Measurements from ENCODE around the gene MLLT3. TPM values are rescaled to one million over a fixed set of nuclear protein-coding genes. Genes with fewer than 3 reads are reported as not detected.

Gene MLLT3
- polyA plus RNA-seq, 1 donor = 32.4 TPM

DNA sequence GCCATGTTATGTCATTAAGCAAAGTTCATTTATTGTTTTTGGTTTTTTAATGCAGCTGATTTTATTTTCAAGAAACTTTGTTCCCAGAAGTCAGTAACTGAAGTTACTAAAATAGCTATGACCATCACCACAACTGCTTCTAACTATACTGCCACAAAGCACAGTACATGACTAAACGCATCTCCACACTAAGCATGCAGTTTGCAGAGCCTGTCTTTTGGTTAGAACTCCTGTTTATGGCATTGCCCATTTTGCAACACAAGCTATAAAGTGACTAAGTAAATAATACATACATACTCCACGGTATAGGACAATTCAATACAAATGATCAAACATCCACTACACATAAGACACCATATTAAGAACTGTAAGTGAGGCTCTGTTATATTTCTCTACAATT, 109.7 kb downstream of the MLLT3 start:
- no peak for DNase-seq

DNA sequence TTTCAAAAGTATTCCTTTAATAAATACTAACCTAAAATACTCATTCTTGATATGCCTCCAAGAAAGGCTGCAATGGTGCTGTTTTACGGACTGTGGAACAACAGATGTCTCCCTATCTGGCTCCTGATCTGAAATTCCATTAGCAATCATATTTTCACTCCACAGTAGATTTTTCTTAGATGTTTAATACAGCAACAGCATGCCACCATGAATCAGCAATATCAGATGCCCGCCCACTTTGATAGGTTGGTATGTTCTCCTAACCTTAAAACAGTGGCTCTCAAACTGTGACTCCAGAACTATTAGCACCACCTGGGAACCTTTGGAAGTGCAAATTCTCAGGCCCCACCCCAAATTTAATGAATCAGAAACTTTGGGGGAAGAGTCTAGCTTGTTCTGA, 110.2 kb downstream of the MLLT3 start:
- DNase-seq = no peak

DNA sequence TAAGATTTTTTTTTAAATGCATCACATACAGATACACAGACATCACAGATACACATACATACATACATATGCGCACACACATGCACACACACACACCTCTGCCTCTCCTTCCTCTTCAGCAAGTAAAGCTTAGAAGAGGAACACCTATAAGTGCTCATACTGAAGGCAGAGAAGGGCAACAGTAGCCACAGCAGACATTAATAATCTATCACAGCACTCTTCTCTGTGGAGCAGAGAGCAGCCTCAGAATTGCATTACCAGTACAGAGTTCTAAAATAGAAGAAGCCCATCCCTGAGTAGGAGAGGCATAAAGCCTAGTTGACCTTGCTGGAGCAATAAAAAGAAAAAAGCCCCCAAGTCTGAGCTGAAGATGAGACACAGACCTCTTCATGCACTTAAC, 110.6 kb downstream of the MLLT3 start:
- DNase-seq = no peak

DNA sequence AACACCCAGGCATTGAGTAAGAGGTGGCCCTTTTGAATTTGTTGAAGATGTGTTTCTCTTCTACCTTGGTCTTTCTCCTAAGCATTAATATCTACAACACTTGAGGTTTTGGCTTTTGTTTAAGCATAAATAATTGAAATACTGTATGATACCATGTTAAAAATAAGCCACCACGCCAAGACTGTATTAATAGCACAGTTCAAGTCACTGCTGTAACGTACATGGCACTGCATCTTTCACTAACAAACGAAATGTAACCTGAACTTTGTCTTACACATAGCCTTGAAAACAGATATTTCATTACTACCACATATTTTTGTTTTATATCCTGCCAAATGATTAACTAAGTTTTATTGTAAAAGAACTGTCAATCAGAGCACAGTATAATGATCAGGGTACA, 112.8 kb downstream of the MLLT3 start:
- no peak for DNase-seq

DNA sequence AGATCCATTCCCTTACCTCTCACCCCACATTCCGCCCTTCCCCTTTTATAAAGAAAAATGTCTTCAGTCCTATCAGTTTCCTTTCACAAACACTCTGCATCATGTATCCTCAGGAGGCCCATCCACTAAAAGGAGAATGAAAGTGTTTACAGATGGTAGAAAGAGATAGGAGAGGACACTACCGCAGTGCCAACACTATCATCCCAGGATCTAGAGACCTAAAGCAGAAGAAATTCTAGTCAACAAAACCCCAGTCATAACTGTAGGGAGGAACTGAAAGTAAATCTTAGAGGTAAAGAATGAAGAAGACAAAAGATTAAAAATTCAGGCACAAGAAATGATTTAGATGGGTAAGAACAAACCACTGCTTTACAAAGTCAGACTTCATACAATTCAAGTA, 114.1 kb downstream of the MLLT3 start:
- no peak for DNase-seq

DNA sequence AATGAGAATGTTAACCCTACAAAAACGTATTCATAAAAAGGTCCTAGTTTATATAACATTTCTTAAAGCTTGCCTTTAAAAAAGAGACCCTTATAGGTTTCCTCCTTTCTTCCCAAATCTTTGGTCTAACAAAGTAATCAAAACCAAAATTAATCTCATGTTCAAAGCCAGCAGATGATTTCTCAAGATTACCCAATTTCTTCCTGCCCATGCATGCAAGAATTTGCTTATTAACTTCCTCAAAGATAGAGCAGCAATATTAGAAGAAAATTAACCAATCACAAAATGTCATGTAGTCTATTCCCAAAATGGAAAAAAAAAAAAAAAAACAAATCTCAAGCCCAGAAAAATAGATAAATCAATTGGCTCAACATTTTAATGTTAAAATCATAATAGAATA, 114.9 kb downstream of the MLLT3 start:
- DNase-seq = no peak

DNA sequence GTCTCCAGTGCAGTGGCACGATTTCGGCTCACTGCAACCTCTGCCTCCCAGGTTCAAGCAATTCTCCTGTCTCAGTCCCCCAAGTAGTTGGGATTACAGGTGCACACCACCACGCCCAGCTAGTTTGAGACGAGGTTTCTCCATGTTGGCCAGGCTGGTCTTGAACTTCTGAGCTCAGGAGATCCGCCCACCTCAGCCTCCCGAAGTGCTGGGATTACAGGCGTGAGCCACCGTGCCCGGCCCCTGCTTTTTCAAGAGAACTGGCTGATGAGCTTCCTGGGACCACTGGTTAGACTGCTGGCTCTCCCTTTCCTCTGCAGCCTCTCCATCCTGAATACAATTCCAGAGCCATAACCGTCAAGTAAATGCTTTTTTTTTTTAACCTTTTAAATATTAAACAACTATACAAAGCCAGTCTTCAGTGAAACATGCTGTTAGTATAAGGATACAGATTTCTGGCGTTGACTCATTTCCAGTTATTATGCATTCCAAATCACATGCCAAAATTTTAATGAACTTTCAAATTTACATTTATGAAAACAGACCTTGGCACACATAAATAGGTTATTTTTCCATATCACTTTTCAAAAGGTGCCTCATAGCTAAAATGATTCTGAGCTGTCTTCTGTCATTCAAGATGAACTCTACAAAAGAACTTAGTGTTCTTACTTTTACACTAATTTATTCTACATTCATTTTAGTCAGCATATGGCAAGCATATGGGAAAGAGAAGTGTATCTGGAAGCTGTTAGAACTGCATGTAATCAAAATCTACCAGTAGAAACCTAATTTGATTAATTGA, 116.0 kb downstream of the MLLT3 start:
- no peak for DNase-seq

DNA sequence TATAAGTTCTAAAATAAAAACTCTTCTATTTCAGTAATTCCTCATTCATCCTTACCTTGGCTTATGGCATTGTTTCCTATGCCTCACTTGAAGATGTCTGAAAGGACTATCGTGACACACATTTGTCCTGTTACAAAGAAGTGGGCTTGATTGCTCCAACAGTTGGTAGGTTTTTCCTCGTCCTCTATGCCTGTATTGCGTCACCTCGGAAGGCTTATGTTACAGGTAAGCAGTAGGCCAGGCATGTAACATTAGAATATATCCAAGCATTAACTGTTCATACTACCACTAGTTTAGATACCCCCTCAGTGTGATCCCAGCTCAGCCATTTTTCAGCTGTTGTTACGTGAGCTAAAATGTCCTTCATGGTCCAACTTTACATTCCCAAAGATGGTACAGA, 116.7 kb downstream of the MLLT3 start:
- no peak for DNase-seq

DNA sequence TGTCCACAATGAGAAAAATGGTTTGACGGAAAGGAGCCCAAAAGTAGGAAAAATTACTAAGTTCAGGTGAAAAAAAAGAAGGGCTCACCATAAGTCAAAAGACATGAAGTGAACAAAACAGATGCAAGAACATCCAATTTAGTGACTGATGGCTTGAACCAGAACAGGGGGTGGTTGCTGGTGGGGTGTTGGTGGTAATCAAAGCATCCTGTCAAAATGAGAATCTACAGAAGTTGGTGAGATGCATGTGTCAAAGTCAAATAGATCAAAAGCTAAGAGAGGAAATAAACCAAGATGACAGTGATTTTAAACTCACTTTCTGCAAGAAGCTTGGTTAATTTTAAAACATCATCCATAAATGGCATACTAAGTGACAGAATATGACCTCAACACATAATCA, 117.4 kb downstream of the MLLT3 start:
- no peak for DNase-seq

DNA sequence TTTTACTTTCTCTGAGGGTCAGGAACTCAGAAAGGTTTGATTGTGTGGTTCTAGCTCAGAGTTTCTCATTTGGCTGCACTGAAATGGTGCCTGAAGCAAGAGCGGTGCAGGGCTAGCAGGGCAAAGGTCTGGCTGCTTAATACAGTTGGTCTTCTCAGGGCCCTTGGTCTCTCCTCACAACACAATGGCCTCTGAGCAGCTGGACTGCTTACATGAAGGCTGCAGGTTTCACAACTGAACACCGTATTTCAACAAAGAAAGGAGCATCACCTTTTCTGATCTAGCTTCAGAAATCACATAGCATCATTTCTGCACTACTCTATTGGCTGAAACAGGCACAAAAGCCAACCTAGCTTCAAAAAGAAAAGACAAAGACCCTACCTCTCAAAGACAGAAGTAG, 122.2 kb downstream of the MLLT3 start:
- DNase-seq = no peak

DNA sequence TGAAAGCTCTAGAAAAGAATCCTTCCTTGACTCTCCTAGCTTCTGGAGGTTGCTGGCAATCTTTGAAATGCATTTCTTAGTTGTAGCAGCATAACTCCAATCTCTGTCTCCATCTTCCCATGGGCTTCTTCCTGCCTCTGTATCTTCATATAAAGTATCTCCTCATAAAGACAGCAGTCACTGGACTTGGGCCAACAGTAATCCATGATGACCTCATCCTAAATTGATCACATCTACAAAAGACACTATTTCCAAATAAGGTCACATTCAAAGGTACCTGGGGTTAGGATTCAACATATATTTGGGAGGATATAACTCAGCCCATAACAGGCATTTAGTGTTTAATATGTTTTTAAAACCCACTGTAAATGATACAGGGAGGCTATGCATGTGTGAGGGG, 123.3 kb downstream of the MLLT3 start:
- DNase-seq = no peak

DNA sequence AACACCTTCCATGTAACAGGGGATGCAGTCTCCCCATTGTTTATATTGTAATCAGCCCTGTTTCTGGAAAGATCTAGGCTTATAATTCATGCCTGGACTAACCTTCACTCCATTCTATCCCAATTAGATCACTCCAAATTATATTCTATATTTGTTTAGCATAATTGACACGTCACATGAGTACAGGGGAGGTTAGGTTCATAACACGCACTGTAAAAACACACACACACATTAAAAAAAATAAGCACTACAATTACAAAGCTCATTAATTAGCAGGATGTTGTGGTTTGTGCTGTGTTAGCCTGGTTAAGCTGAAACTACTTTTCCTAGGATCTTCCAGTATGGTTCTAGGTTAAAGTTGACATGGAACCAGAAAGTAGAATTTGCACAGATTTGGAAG, 126.0 kb downstream of the MLLT3 start:
- no peak for DNase-seq

DNA sequence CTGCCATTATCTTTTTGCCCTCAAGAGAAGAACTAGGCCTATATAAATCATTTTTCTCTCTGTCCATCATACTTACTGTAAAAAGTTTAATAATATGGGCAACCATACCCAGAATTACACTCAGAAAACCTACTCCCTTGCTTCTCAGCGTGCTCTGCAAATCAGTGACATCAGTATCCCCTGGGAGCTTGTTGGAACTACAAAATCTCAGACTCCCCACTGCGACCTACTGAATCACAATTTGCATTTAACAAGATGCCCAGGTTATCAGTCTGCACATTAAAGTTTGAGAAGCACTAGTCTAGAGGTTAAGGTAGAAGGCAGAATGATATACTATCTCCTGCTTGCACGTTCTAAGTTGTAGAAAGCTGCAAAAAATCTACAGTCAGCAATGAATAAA, 127.2 kb downstream of the MLLT3 start:
- no peak for DNase-seq

DNA sequence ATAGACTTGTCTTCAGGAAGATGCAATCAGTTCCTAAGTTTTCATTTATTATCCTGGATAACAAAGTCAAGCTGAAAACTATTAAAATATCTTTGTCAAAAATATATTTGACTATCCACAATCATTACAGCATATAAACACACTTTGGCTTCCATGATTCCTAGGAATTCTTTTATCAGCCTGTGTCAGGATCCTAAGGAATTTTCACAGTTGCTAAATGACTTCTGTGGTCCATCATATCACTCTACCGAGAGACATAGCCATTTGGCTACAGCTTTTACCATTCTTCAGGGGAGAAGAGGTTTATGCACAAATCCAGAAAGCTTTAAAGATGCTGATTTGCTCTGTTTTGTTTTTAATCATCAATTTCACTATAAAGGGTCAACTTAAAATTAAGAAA, 128.3 kb downstream of the MLLT3 start:
- no peak for DNase-seq

DNA sequence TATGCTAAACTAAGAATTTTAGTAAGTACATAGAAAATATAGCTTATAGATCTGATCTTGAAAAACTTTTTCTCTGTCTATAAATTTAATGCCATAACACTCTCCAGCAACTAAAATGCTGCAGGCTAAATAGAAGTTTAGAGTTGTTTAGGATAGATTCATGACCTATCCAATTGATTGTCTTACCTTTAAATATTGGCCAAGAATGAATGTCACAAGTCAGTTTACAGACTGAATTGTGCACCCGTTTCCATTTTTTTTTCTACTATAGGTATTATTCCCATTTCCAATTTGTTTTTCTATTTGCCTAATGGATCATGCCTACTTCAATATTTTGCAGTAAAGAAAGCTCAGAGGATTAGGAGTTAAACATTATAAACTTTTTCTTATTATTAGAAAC, 129.5 kb downstream of the MLLT3 start:
- no peak for DNase-seq

DNA sequence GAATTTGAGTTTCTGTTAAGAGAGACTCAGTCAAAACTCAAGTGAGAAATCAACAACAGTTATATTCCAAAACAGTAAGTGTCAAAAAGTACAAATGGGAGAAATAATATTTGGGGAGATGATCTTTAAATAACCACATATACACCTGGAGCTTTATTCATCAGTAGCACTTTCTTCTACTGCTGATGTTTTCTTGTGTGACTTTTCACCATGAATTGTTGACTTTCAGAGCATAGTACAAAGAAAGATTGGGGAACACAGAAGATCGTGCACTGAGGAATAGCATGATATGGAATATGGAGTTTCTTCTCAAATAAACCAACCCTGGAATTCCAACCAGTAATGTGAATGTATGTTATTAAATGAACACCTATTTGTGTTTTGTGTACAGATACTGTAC, 130.7 kb downstream of the MLLT3 start:
- no peak for DNase-seq

DNA sequence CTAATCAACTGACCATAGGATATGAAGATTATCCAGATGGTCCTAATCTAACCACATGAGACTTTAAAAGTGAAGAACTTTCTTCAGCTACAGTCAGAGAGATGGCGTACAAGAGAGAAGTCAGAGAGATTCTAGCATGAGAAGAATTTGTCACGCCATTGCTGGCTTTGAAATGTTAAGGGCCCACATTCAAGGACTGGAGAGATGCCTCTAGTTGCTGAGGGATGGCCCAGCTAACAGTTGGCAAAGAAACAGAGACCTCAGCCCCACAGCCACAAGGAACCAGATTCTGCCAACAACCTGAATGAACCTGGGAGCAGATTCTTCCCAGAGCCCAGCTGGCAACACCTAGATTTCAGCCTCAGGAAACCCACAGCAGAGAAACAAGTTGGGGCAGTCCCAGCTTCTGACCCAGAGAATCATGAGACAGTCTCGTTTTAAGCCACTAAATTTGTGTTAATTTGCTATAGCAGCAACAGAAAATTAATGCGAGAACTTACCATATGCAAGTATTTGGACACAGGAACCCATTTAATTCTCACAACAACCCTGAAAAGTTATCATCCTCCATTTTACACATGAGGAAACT, 132.0 kb downstream of the MLLT3 start:
- no peak for DNase-seq

DNA sequence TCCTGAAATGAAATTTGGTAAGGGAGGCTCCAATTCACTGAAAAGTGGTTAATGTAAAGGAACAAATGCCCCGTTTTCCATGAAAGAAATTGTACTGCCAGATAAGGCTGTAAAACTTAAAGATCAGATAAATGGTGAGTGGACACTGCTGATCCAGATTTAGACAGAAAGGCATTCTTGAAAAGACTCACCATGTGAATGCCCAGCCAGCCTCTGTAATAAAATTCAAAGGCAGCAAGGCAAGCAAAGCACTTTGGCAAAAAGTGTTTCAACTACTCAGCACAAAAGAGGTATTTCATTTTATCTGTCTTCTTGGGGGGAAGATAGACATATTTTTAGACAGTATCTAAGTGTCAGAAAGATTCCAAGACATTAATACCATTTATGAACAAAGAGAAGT, 133.6 kb downstream of the MLLT3 start:
- DNase-seq = no peak

DNA sequence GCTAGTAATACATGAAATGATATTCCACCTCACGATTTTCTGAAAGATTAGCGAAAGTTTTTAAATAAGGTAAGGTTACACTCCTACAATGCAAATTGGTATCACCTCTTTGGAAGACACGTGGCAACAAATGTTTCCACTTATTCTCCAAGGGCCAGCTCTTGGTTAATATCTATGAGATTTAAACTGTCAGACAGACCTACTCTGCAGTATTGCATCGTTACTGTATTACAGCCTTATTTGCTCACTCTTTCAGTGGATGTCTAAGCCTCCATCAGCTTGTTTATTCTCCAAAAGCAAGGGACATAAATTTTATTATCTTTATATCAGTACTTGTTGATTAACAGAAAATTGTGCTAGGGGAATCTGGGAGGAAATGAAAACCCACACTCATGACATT, 135.7 kb downstream of the MLLT3 start:
- no peak for DNase-seq

DNA sequence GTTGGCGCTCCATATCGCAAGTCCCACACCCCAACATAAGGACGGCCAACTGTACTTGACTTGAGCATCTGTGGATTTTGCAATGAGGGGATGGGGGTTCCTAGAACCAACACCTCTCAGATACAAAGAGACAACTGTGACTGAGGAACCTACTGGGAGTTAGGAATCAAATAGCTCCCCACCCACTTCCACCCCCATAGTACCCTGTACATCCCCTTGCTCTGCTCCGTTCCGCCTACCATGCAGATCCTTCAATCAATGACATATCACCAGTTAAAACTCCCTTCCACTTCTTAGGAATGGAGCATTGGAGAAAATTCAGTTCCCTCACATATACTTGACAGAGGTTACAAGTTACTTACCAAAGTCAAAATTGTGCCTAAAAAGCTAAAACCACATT, 140.9 kb downstream of the MLLT3 start:
- no peak for DNase-seq

DNA sequence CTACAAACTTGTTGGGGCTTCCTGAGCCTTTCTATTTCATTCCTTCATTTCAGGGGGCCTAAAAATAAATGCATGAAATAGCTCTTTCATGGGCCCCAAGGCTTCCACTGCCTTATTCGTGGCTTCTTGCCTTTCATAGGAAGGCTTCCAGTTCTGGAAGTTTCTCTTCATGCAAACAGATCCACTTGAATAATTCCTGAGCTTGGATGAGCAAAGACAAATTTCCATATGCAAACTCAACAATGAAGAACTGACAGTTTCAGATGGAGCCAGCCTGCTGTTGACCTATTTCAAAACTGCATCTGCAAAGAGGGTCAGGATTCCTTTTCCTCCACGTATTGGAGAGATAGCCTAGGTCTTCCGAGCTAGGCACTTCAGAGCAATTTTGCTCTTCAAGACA, 142.1 kb downstream of the MLLT3 start:
- no peak for DNase-seq

DNA sequence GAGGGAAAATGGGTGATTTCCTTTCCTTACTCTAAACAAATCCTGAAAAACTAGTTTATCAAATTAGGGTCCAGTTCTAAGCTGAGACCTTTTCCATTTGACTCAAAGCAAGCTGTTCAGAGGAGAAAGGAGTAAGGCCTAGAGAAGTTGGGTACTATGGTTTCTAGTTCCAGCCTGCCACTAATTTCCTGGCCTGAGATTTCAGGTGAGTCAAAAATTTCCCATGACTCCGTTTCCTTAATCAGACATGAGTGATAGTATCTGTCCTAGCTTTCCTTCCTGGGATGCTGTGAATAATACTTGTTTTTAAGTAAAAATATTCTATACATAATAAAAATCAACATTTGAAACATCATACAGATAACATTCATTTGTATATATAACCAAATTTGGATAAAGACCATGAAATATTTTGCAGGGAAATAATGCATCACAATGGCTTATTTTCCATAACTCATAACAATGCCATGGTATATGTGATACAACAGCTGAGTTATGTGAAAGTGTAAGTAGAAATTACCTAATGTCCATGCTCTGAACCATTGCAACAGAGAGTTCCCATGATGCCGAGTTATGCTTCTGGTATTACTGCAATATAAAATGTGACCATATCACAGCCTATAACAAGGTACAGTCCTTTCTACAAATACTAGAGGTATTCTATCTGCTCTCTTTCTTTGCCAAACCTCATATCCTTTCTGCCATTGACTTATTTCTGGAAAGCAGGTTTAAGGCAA, 142.7 kb downstream of the MLLT3 start:
- no peak for DNase-seq

DNA sequence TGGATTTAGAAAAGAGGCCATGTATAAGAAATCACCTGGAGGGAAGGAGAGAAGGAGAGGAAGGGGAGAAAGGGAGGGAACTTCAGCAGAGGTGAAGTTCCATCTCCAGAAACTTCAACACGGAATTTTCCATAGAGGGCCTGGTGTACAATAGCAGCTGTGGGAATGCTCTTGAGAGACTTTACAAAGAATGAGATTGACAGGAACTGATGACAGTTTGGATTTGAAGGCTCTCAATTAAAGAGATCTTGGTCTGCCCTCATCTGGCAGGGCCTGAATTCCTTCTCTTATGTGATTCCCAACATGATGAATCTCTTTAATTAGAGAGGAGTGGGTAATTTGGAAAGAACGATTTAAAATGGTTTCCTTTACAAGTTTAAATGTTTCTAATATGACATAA, 143.5 kb downstream of the MLLT3 start:
- DNase-seq = no peak

All from left kidney (tissue), 2 donors.